Stimulated activated CD4-positive, alpha-beta T cell treated with anti-CD3 and anti-CD28 coated beads, Interleukin-1b, Interleukin-23, amount 100 ng/mL, for 1 hour (primary cell): ENCODE results near the gene HUS1.
"Not testable (repeated sequence)": the region's sequence is repeated elsewhere in the genome, so short reads cannot be mapped to it uniquely, and the experiment has no call there.

Experiments used
- DNase-seq, 2 donors: peaks; one replicate each; pipeline ENCODE4 v3.0.0-alpha.2; 2020; ENCODE audit warnings: low read depth in 2 of 2

The HUS1 gene

GRCh38 chr7:47944536-47945260 lies 34.7 kb downstream of the HUS1 start:
- no peak for DNase-seq

GRCh38 chr7:47943676-47944474 lies 35.5 kb downstream of the HUS1 start:
- no peak for DNase-seq

GRCh38 chr7:47942651-47943050 lies 36.8 kb downstream of the HUS1 start:
- DNase-seq = not testable (repeated sequence)

- no peak for DNase-seq
Measured at GRCh38 chr7:47942132-47942531, 37.3 kb downstream of the HUS1 start.

GRCh38 chr7:47941136-47941844 lies 38.1 kb downstream of the HUS1 start:
- DNase-seq = no peak

GRCh38 chr7:47940088-47941013 lies 39.1 kb downstream of the HUS1 start:
- no peak for DNase-seq

GRCh38 chr7:47939425-47940036 lies 39.9 kb downstream of the HUS1 start:
- no peak for DNase-seq

- DNase-seq = no peak
Measured at GRCh38 chr7:47938574-47939165, 40.7 kb downstream of the HUS1 start.

- DNase-seq = no peak
Measured at GRCh38 chr7:47937711-47938573, 41.5 kb downstream of the HUS1 start.

GRCh38 chr7:47937065-47937687 lies 42.2 kb downstream of the HUS1 start:
- no peak for DNase-seq

GRCh38 chr7:47936323-47936722 lies 43.1 kb downstream of the HUS1 start:
- no peak for DNase-seq

GRCh38 chr7:47935336-47935735 lies 44.1 kb downstream of the HUS1 start:
- DNase-seq = no peak

- no peak for DNase-seq
Measured at GRCh38 chr7:47934831-47935230, 44.6 kb downstream of the HUS1 start.

GRCh38 chr7:47933215-47933614 lies 46.2 kb downstream of the HUS1 start:
- DNase-seq = no peak

GRCh38 chr7:47932466-47933037 lies 46.9 kb downstream of the HUS1 start:
- no peak for DNase-seq

GRCh38 chr7:47932016-47932415 lies 47.4 kb downstream of the HUS1 start:
- no peak for DNase-seq

GRCh38 chr7:47931005-47932004 lies 48.1 kb downstream of the HUS1 start:
- DNase-seq = no peak

- DNase-seq = no peak
Measured at GRCh38 chr7:47924266-47924665, 55.1 kb downstream of the HUS1 start.
